Cardiac muscle cell (in vitro differentiated cells and primary cell): Measurements from ENCODE around the gene BRIP1. TPM values are rescaled to one million over a fixed set of nuclear protein-coding genes. Genes with fewer than 3 reads are reported as not detected.
A peak's percentile ranks its signal among the peaks of the same experiment; 100 is the strongest.

Experiments
- DNase-seq, 2 donors: peaks; one replicate each; pipeline versions ENCODE4 v3.0.0 to v3.0.0-alpha.2; 2010 to 2017; ENCODE audit warnings: low read depth in 1 of 2, low spot score in 1 of 2
- H3K27ac ChIP-seq: fragments of 200-600 bp; sonication (generic); 2 replicates; pipeline ENCODE4 v1.5.1; 2016
- H3K27me3 ChIP-seq: fragments of 200-600 bp; sonication (generic); 2 replicates; pipeline ENCODE4 v1.6.0; 2016; ENCODE audit warnings: control low read depth
- H3K36me3 ChIP-seq: fragments of 200-600 bp; sonication (generic); 2 replicates; pipeline ENCODE4 v1.5.1; 2016; ENCODE audit warnings: control low read depth
- H3K4me1 ChIP-seq: fragments of 200-600 bp; sonication (generic); 2 replicates; pipeline ENCODE4 v1.8.1; 2017; ENCODE audit warnings: low read depth, mild to moderate bottlenecking, mixed run types
- H3K4me3 ChIP-seq: fragments of 200-600 bp; sonication (generic); 2 replicates; pipeline ENCODE4 v1.5.1; 2016; ENCODE audit warnings: mild to moderate bottlenecking
- H3K9me3 ChIP-seq: fragments of 200-600 bp; sonication (generic); 2 replicates; pipeline ENCODE4 v1.5.1; 2017; ENCODE audit warnings: low read depth, mild to moderate bottlenecking, control low read depth
- polyA plus RNA-seq: library from polyadenylated mRNA; unstranded; fragments of >200 nt; fragmentation: Nextera tagmentation; extraction: Ambion mirVana; gene quantifications from 2 replicates; pipeline ENCODE4 v1.2.1, GENCODE V29; 2016
- total RNA-seq: library from RNA; depleted of rRNA; stranded (reverse); fragments of >200 nt; gene quantifications from 2 replicates; pipeline ENCODE4 v1.2.3, GENCODE V29; 2016
- TF ChIP-seq, protein P1 (sequence below): IDR thresholded peaks from 2 replicates; pipeline ENCODE4 v1.5.1; 2012; ENCODE audit warnings: low read depth, mild to moderate bottlenecking, low read length

BRIP1 gene
- total and polyA plus RNA-seq, 2 experiments from 2014 or later: 3.1 to 9.2 TPM

DNA sequence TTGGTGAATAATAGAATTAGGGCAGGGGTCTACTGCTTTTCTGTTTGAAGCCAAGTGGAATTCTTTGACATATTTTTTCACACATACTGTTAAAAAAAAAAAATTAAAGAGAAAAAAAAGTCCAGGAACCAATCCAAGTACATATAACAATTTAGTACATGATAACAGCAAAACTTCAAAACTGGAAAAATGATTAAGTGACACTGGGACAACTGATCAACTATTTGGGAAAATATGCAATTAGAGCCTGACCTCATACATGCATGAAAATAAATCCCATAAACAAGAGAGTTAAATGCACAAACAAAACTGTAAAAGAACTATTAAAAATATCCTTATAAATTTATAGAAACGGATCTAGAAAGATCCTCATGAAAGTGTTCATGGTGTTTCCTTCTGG lies 27.7 kb downstream of the BRIP1 start:
- no peak for DNase-seq
- Histone ChIP-seq H3K9me3 (no peaks in the 10 kb centered on the region), H3K27me3 (no peaks in the 10 kb centered on the region), H3K36me3 (no peaks in the 10 kb centered on the region), H3K4me3 (no peak overlapping the region), H3K27ac (no peak overlapping the region), H3K4me1 (no peaks in the 10 kb centered on the region)
- TF ChIP-seq, protein P1, sequence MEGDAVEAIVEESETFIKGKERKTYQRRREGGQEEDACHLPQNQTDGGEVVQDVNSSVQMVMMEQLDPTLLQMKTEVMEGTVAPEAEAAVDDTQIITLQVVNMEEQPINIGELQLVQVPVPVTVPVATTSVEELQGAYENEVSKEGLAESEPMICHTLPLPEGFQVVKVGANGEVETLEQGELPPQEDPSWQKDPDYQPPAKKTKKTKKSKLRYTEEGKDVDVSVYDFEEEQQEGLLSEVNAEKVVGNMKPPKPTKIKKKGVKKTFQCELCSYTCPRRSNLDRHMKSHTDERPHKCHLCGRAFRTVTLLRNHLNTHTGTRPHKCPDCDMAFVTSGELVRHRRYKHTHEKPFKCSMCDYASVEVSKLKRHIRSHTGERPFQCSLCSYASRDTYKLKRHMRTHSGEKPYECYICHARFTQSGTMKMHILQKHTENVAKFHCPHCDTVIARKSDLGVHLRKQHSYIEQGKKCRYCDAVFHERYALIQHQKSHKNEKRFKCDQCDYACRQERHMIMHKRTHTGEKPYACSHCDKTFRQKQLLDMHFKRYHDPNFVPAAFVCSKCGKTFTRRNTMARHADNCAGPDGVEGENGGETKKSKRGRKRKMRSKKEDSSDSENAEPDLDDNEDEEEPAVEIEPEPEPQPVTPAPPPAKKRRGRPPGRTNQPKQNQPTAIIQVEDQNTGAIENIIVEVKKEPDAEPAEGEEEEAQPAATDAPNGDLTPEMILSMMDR: no peak

- TF ChIP-seq, protein P1: no peak
- Histone ChIP-seq H3K4me1 (no peaks in the 10 kb centered on the region), H3K4me3 (no peak overlapping the region), H3K27me3 (no peaks in the 10 kb centered on the region), H3K27ac (no peak overlapping the region), H3K36me3 (no peaks in the 10 kb centered on the region), H3K9me3 (no peaks in the 10 kb centered on the region)
- no peak for DNase-seq
These were observed 28.7 kb downstream of the BRIP1 start for GRCh38 chr17:61834610-61835009.

DNA sequence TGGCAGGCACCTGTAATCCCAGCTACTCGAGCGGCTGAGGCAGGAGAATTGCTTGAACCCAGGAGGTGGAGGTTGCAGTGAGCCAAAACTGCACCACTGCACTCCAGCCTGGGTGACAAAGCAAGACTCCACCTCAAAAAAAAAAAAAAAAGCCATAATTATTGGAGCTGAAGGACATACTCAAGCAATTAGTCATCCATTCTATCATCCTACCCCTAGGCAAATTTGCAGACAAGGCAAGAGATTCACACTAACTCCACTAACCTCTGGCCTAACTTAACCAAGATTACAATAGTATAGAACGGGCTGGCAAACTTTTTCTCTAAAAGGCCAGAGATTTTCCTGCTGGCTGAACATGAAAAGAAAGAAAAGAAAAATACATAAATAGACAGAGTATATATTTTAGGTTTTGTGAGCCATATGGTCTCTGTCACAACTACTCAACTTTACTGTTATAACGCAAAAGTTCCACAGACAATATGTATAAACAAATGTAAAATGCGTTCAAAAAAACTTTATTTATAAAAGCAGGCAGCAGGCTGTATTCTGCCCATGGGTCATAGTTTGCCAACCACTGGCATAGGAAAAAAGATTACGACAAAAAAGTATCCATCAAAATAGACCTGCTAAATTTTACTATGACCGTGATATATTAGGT lies 29.7 kb downstream of the BRIP1 start:
- H3K27me3 ChIP-seq: no peaks in the 10 kb centered on the region
- TF ChIP-seq, protein P1: no peak
- H3K4me3 ChIP-seq: no peak overlapping the region
- H3K27ac ChIP-seq: no peak overlapping the region
- no peaks in the 10 kb centered on the region for H3K36me3 ChIP-seq
- no peaks in the 10 kb centered on the region for H3K9me3 ChIP-seq
- peak in 1 of 2 donors; percentile 73 for DNase-seq
- H3K4me1 ChIP-seq: no peaks in the 10 kb centered on the region

DNA sequence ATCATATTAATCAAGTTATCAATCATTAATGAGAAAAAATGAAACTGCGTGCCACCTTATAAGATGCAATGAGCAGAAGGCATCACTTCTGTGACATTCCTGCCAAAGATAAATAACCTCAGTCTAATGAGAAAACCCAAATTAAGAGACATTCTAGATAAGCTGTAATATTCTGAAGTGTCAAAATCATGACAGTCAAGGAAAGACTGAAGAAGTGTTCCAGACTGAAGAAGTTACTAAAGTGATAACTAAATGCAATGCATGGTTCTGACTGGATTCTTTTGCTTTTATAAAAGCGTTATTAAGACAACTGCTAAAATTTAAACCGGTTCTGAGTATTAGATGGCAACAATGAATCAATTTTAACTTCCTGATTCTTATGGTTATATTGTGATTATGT lies 30.9 kb downstream of the BRIP1 start:
- H3K27ac ChIP-seq: no peak overlapping the region
- H3K36me3 ChIP-seq: no peaks in the 10 kb centered on the region
- no peaks in the 10 kb centered on the region for H3K27me3 ChIP-seq
- TF ChIP-seq, protein P1: no peak
- no peak for DNase-seq
- no peaks in the 10 kb centered on the region for H3K9me3 ChIP-seq
- H3K4me1 ChIP-seq: no peaks in the 10 kb centered on the region
- H3K4me3 ChIP-seq: no peak overlapping the region

GRCh38 chr17:61831099-61831498 lies 32.2 kb downstream of the BRIP1 start:
- Histone ChIP-seq H3K36me3 (no peaks in the 10 kb centered on the region), H3K4me3 (no peak overlapping the region), H3K4me1 (no peaks in the 10 kb centered on the region), H3K27ac (no peak overlapping the region), H3K27me3 (no peaks in the 10 kb centered on the region), H3K9me3 (no peaks in the 10 kb centered on the region)
- DNase-seq: no peak
- TF ChIP-seq, protein P1: no peak
